Measurements from ENCODE around the gene N4BP3.

- TF ChIP-seq EZH2 (optimal IDR thresholded peaks at IDR 0.05; ENCODE audit: low read depth, low read length) = no peak
- TF ChIP-seq CTCF (IDR thresholded peaks at IDR 0.05; ENCODE audit: low read length) = no peak
These were observed 40.4 kb downstream of the N4BP3 start, which contains the start of gene NHP2 for GRCh38 chr5:178153530-178154340.
